Natural killer cell (primary cell): ENCODE results near the gene HHEX. TPM values are rescaled to one million over a fixed set of nuclear protein-coding genes. Genes with fewer than 3 reads are reported as not detected.
"Not testable (repeated sequence)": the region's sequence is repeated elsewhere in the genome, so short reads cannot be mapped to it uniquely, and the experiment has no call there.

Source experiments
- ATAC-seq, 3 donors: fragments of 150-1000 bp in 2 of 3; fragments of 200-7000 bp in 1 of 3; cut with Tn5 transposase; 1 replicate in 1 of 3; 2 replicates in 2 of 3; pipeline ENCODE4 v1.10.0; 2021; ENCODE audit warnings: mild to moderate bottlenecking in 2 of 3, moderate library complexity in 2 of 3
- DNase-seq, 2 donors: peaks; one replicate each; pipeline versions ENCODE4 v3.0.0 to v3.0.0-alpha.2; 2013 to 2021; ENCODE audit warnings: mixed read lengths in 1 of 2
- H3K27ac ChIP-seq: one replicate; pipeline ENCODE4 v1.5.1; 2013; ENCODE audit warnings: mild to moderate bottlenecking, low read length
- H3K27me3 ChIP-seq: one replicate; pipeline ENCODE4 v1.6.1; 2013; ENCODE audit warnings: low read length; ENCODE audit not compliant: control insufficient read depth, insufficient read depth
- H3K36me3 ChIP-seq: one replicate; pipeline ENCODE4 v1.6.1; 2013; ENCODE audit warnings: low read length; ENCODE audit not compliant: control insufficient read depth, insufficient read depth
- H3K4me1 ChIP-seq: one replicate; pipeline ENCODE4 v1.6.1; 2013; ENCODE audit warnings: low read length; ENCODE audit not compliant: control insufficient read depth, insufficient read depth
- H3K4me3 ChIP-seq: one replicate; pipeline ENCODE4 v1.5.1; 2013; ENCODE audit warnings: low read length
- H3K9me3 ChIP-seq: one replicate; pipeline ENCODE4 v1.6.1; 2013; ENCODE audit warnings: low read length; ENCODE audit not compliant: control insufficient read depth, insufficient read depth
- H3K27ac Mint-ChIP-seq, 2 donors: one replicate each; pipeline ENCODE4 v1.8.0; 2022; ENCODE audit warnings: mild to moderate bottlenecking in 2 of 2, mixed read lengths in 2 of 2, moderate library complexity in 1 of 2
- H3K27me3 Mint-ChIP-seq, 2 donors: one replicate each; pipeline ENCODE4 v1.8.0; 2022; ENCODE audit warnings: low read depth in 2 of 2, mixed read lengths in 2 of 2
- H3K36me3 Mint-ChIP-seq: one replicate; pipeline ENCODE4 v1.8.0; 2022; ENCODE audit warnings: mixed read lengths
- H3K4me1 Mint-ChIP-seq, 2 donors: one replicate each; pipeline ENCODE4 v1.8.0; 2022; ENCODE audit warnings: mixed read lengths in 2 of 2
- H3K4me3 Mint-ChIP-seq: one replicate; pipeline ENCODE4 v1.8.0; 2022; ENCODE audit warnings: mild to moderate bottlenecking, moderate library complexity, mixed read lengths
- H3K9me3 Mint-ChIP-seq, 2 donors: one replicate each; pipeline ENCODE4 v1.8.0; 2022; ENCODE audit warnings: mixed read lengths in 2 of 2
- CTCF ChIP-seq: fragments of 200-600 bp; IDR thresholded peaks from one replicate; pipeline ENCODE4 v1.8.0; 2022; ENCODE audit warnings: antibody characterized with exemption
- WGBS: methylation state at CpG from one replicate; pipeline ENCODE4 v1.1.7; 2013; ENCODE audit warnings: missing lambda C conversion rate; ENCODE audit not compliant: insufficient coverage; 5-methylcytosine and 5-hydroxymethylcytosine counted together
- intact Hi-C: fragments of 100-400 bp; cut with micrococcal nuclease; formaldehyde crosslinking; loops from one replicate; pipeline ENCODE4 v1.14.2; 2022
- total RNA-seq, 4 donors: library from RNA; stranded (reverse); fragments of 120-200 nt in 1 of 4; gene quantifications; one replicate each; pipeline versions ENCODE4 v1.2.3 to v1.2.4, GENCODE V29; 2013 to 2022

HHEX gene
- total RNA-seq, result 10 to 100 TPM; 19.5 to 24.0 (median 20.3) TPM
- total RNA-seq (2013), result 39.1 TPM

- Histone ChIP-seq H3K36me3 (peaks cover 7% of the 10 kb centered on the region), H3K27ac (peak within 1 kb of the TSS; percentile 65), H3K27me3 (peaks cover 11% of the 10 kb centered on the region), H3K9me3 (no peaks in the 10 kb centered on the region), H3K4me3 (peak within 1 kb of the TSS; percentile 72), H3K4me1 (peaks cover 30% of the 10 kb centered on the region)
- ATAC-seq, result peak; percentile 65 to 85 (median 76)
- WGBS, result under 1% methylated on average over 79 of the region's 79 CpGs
- no peak for TF ChIP-seq CTCF
- peak within 1 kb of the TSS; percentile 82 to 92 for H3K27ac Mint-ChIP-seq
- peak within 1 kb of the TSS; percentile 92 for H3K4me3 Mint-ChIP-seq
- H3K27me3 Mint-ChIP-seq, result peaks cover 7 to 17% of the 10 kb centered on the region in 2 donors
- intact Hi-C loops, result loop anchor here (1.0 to 5.0 kb wide), 4 partner anchors 57 to 159 kb away; partner anchors contain the start of genes EXOC6, IDE and KIF11
- peaks cover 30 to 42% of the 10 kb centered on the region in 2 donors for H3K4me1 Mint-ChIP-seq
- no peaks in the 10 kb centered on the region for H3K9me3 Mint-ChIP-seq
- H3K36me3 Mint-ChIP-seq, result no peaks in the 10 kb centered on the region
- peak; percentile 55 to 63 for DNase-seq
Measured at GRCh38 chr10:92689663-92690210, at the start of gene HHEX. Gene HHEX, plus strand, starts transcription at chr10:92689955. Its CDS starts 32 bp downstream, at chr10:92689987.

GRCh38 chr10:92640107-92640506 is 49.6 kb upstream of the HHEX start:
- Histone ChIP-seq H3K27me3 (no peaks in the 10 kb centered on the region), H3K27ac (no peak overlapping the region), H3K4me1 (no peaks in the 10 kb centered on the region), H3K9me3 (no peaks in the 10 kb centered on the region), H3K36me3 (no peaks in the 10 kb centered on the region), H3K4me3 (no peak overlapping the region)
- Mint-ChIP-seq H3K4me1 (peaks cover 0 to 4% of the 10 kb centered on the region in 2 donors), H3K36me3 (no peaks in the 10 kb centered on the region), H3K27ac (no peak overlapping the region), H3K9me3 (no peaks in the 10 kb centered on the region), H3K27me3 (no peaks in the 10 kb centered on the region), H3K4me3 (no peak overlapping the region)
- no peak for ATAC-seq
- TF ChIP-seq CTCF, result no peak
- WGBS, result 100% methylated on average over 2 of the region's 3 CpGs
- intact Hi-C loops, result no loop called here
- peak in 1 of 2 donors; percentile 4 for DNase-seq

- no peaks in the 10 kb centered on the region for H3K27me3 Mint-ChIP-seq
- no peaks in the 10 kb centered on the region for H3K36me3 ChIP-seq
- no peaks in the 10 kb centered on the region for H3K36me3 Mint-ChIP-seq
- H3K27ac Mint-ChIP-seq, result no peak overlapping the region
- no peaks in the 10 kb centered on the region for H3K9me3 ChIP-seq
- H3K4me1 ChIP-seq, result no peaks in the 10 kb centered on the region
- no peak for DNase-seq
- no peak overlapping the region for H3K4me3 Mint-ChIP-seq
- no peaks in the 10 kb centered on the region for H3K9me3 Mint-ChIP-seq
- no peak overlapping the region for H3K27ac ChIP-seq
- no peak for TF ChIP-seq CTCF
- no peaks in the 10 kb centered on the region for H3K27me3 ChIP-seq
- no CpG with 5 or more reads among the region's 1 CpG for WGBS
- intact Hi-C loops, result no loop called here
- no peak for ATAC-seq
- no peak overlapping the region for H3K4me3 ChIP-seq
- H3K4me1 Mint-ChIP-seq, result peaks cover 0 to 4% of the 10 kb centered on the region in 2 donors
Measured at GRCh38 chr10:92641492-92641891, 48.3 kb upstream of the HHEX start.

GRCh38 chr10:92644921-92645320 is 44.8 kb upstream of the HHEX start:
- Mint-ChIP-seq H3K4me1 (peaks cover 0 to 4% of the 10 kb centered on the region in 2 donors), H3K36me3 (no peaks in the 10 kb centered on the region), H3K27ac (no peak overlapping the region), H3K27me3 (no peaks in the 10 kb centered on the region), H3K9me3 (no peaks in the 10 kb centered on the region), H3K4me3 (no peak overlapping the region)
- H3K36me3 ChIP-seq, result peaks cover 2% of the 10 kb centered on the region
- no peaks in the 10 kb centered on the region for H3K4me1 ChIP-seq
- DNase-seq (no peak), ATAC-seq (no peak)
- no peaks in the 10 kb centered on the region for H3K27me3 ChIP-seq
- intact Hi-C loops, result loop anchor here (1.0 kb wide), 1 partner anchor 128 kb away; no protein-coding TSS in a partner anchor
- H3K4me3 ChIP-seq, result no peak overlapping the region
- TF ChIP-seq CTCF, result no peak
- H3K27ac ChIP-seq, result no peak overlapping the region
- 93% methylated on average over 2 of the region's 2 CpGs for WGBS
- H3K9me3 ChIP-seq, result no peaks in the 10 kb centered on the region

GRCh38 chr10:92650864-92651263 is 38.9 kb upstream of the HHEX start:
- H3K27me3 Mint-ChIP-seq, H3K9me3 Mint-ChIP-seq, intact Hi-C loops, H3K4me3 ChIP-seq, H3K36me3 ChIP-seq, H3K36me3 Mint-ChIP-seq, H3K27ac ChIP-seq, ATAC-seq, H3K9me3 ChIP-seq, DNase-seq, H3K27me3 ChIP-seq, H3K4me3 Mint-ChIP-seq, H3K27ac Mint-ChIP-seq, H3K4me1 ChIP-seq, H3K4me1 Mint-ChIP-seq: not testable (repeated sequence)
- 98% methylated on average over 3 of the region's 3 CpGs for WGBS
